ENCODE results near the gene POU2F3. TPM values are rescaled to one million over a fixed set of nuclear protein-coding genes. Genes with fewer than 3 reads are reported as not detected.

POU2F3 gene
- total and polyA plus RNA-seq, 2 experiments from 2014 or later = not detected

DNA sequence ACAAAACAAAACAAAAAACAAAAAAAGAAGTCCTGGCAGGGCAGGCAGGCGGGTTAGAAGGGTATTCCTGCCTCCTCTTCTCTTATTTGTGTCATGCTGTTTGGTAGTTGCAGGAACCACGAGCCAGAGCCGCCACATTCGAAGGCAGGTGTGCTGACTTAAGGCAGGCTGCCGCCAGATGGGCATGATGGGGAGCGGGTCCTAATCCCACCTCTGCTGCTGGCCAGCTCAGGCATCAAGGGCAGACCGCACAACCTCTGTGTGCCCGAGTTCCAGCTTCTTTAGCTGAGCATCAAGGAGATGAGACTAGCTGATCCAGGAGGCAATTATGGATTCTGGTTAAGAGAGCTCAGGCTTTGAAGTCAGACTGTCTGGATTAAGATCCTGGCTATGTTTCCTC is 17.0 kb upstream of the POU2F3 start:
- Histone ChIP-seq H3K36me3 (replicated peaks; ENCODE audit: insufficient read depth, low read depth) (no peaks in the 10 kb centered on the region), H3K4me1 (ENCODE audit: insufficient read depth) (peaks cover 45% of the 10 kb centered on the region), H3K4me2 (no peak overlapping the region)

GRCh38 chr11:120223793-120224192 is 16.1 kb upstream of the POU2F3 start:
- Histone ChIP-seq H3K4me1 (ENCODE audit: insufficient read depth) (peaks cover 36% of the 10 kb centered on the region), H3K36me3 (replicated peaks; ENCODE audit: insufficient read depth, low read depth) (no peaks in the 10 kb centered on the region), H3K9me2 (replicated peaks; ENCODE audit: insufficient read depth) (no peaks in the 10 kb centered on the region), H4K20me1 (ENCODE audit: insufficient read depth, poor library complexity, severe bottlenecking) (peaks cover 5% of the 10 kb centered on the region), H3K9me3 (ENCODE audit: low read depth) (no peaks in the 10 kb centered on the region), H3K27me3 (no peaks in the 10 kb centered on the region), H2AFZ (no peak overlapping the region), H3K4me2 (no peak overlapping the region), H3K79me2 (peaks cover 6% of the 10 kb centered on the region), H3K4me3 (no peak overlapping the region), H3K27ac (no peak overlapping the region)
- no peak for TF ChIP-seq EZH2 (IDR thresholded peaks at IDR 0.05; ENCODE audit: borderline replicate concordance)
- no peak for DNase-seq (ENCODE audit: low spot score)
- WGBS (ENCODE audit: low lambda C conversion rate, missing lambda C conversion rate) = 25% methylated on average over 1 of the region's 1 CpG

More for the DNA sequence above, 17.0 kb upstream of the POU2F3 start:
- Histone ChIP-seq H3K79me2 (peaks cover 8% of the 10 kb centered on the region), H3K4me3 (no peak overlapping the region), H3K27me3 (no peaks in the 10 kb centered on the region), H2AFZ (no peak overlapping the region), H3K9me2 (replicated peaks; ENCODE audit: insufficient read depth) (no peaks in the 10 kb centered on the region), H3K27ac (no peak overlapping the region), H3K9me3 (ENCODE audit: low read depth) (no peaks in the 10 kb centered on the region), H4K20me1 (ENCODE audit: insufficient read depth, poor library complexity, severe bottlenecking) (peaks cover 8% of the 10 kb centered on the region)
- no peak for DNase-seq (ENCODE audit: low spot score)
- TF ChIP-seq EZH2 (IDR thresholded peaks at IDR 0.05; ENCODE audit: borderline replicate concordance) (no peak), CTCF (IDR thresholded peaks at IDR 0.05; ENCODE audit: poor library complexity) (no peak), EZH2phosphoT487 (IDR thresholded peaks at IDR 0.05; ENCODE audit: low read depth, severe bottlenecking, unreplicated experiment) (no peak)
- WGBS (ENCODE audit: low lambda C conversion rate, missing lambda C conversion rate) = 85% methylated on average over 8 of the region's 8 CpGs

DNA sequence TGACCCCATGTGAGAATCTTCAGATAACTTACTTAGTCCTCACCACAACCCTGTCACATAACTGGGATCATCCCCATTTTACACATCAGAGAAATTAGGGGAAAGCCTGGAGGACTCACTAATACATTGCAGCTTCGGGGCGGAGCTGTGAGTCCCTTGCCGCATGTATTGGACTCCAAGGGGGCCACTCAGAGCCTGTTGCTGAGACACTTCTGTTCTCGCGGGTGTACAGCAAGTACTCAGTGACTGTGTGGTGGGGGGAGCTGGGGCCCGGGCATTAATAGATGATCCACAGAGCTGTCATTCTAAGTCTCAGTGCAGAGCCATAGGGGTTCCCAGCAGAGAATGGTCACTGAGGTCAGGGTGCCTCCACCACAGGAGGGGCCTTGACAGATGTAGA is 15.6 kb upstream of the POU2F3 start:
- TF ChIP-seq CTCF (IDR thresholded peaks at IDR 0.05; ENCODE audit: poor library complexity) (no peak), EZH2phosphoT487 (IDR thresholded peaks at IDR 0.05; ENCODE audit: low read depth, severe bottlenecking, unreplicated experiment) (no peak), EZH2 (IDR thresholded peaks at IDR 0.05; ENCODE audit: borderline replicate concordance) (no peak)
- Histone ChIP-seq H3K36me3 (replicated peaks; ENCODE audit: insufficient read depth, low read depth) (no peaks in the 10 kb centered on the region), H3K9me2 (replicated peaks; ENCODE audit: insufficient read depth) (no peaks in the 10 kb centered on the region), H3K27me3 (no peaks in the 10 kb centered on the region), H3K27ac (peak overlapping the region; percentile 42), H2AFZ (no peak overlapping the region), H3K79me2 (peaks cover 6% of the 10 kb centered on the region), H3K4me2 (no peak overlapping the region), H3K9me3 (ENCODE audit: low read depth) (no peaks in the 10 kb centered on the region), H4K20me1 (ENCODE audit: insufficient read depth, poor library complexity, severe bottlenecking) (peaks cover 5% of the 10 kb centered on the region), H3K4me3 (no peak overlapping the region), H3K4me1 (ENCODE audit: insufficient read depth) (peaks cover 31% of the 10 kb centered on the region)
- WGBS (ENCODE audit: low lambda C conversion rate, missing lambda C conversion rate) = 80% methylated on average over 6 of the region's 6 CpGs
- DNase-seq (ENCODE audit: low spot score) = no peak

GRCh38 chr11:120224972-120225909 is 14.7 kb upstream of the POU2F3 start:
- Histone ChIP-seq H3K9me3 (ENCODE audit: low read depth) (no peaks in the 10 kb centered on the region), H2AFZ (no peak overlapping the region), H3K27me3 (no peaks in the 10 kb centered on the region), H3K4me3 (no peak overlapping the region), H3K27ac (peak overlapping the region; percentile 42), H3K36me3 (replicated peaks; ENCODE audit: insufficient read depth, low read depth) (no peaks in the 10 kb centered on the region), H4K20me1 (ENCODE audit: insufficient read depth, poor library complexity, severe bottlenecking) (peaks cover 2% of the 10 kb centered on the region), H3K9me2 (replicated peaks; ENCODE audit: insufficient read depth) (no peaks in the 10 kb centered on the region), H3K4me1 (ENCODE audit: insufficient read depth) (peaks cover 22% of the 10 kb centered on the region), H3K79me2 (no peaks in the 10 kb centered on the region), H3K4me2 (peak overlapping the region; percentile 16)
- TF ChIP-seq EZH2phosphoT487 (IDR thresholded peaks at IDR 0.05; ENCODE audit: low read depth, severe bottlenecking, unreplicated experiment) (no peak), EZH2 (IDR thresholded peaks at IDR 0.05; ENCODE audit: borderline replicate concordance) (no peak), CTCF (IDR thresholded peaks at IDR 0.05; ENCODE audit: poor library complexity) (no peak)
- WGBS (ENCODE audit: low lambda C conversion rate, missing lambda C conversion rate) = 66% methylated on average over 18 of the region's 22 CpGs
- DNase-seq (ENCODE audit: low spot score) = no peak
